ENCODE results near the gene CADM2.
"Not testable (repeated sequence)": the region's sequence is repeated elsewhere in the genome, so short reads cannot be mapped to it uniquely, and the experiment has no call there.

CADM2 gene

GRCh38 chr3:85074003-85074402, 115.2 kb downstream of the CADM2 start:
- DNase-seq (ENCODE audit: low read depth in 4 of 4, low spot score in 1 of 4), result no peak

GRCh38 chr3:85075663-85076062, 116.9 kb downstream of the CADM2 start:
- no peak for DNase-seq (ENCODE audit: low read depth in 4 of 4, low spot score in 1 of 4)

- DNase-seq (ENCODE audit: low read depth in 4 of 4, low spot score in 1 of 4), result no peak
Measured at GRCh38 chr3:85077018-85077417, 118.2 kb downstream of the CADM2 start.

GRCh38 chr3:85081191-85081906, 122.6 kb downstream of the CADM2 start:
- no peak for DNase-seq (ENCODE audit: low read depth in 4 of 4, low spot score in 1 of 4)

- DNase-seq (ENCODE audit: low read depth in 4 of 4, low spot score in 1 of 4), result no peak
Measured at GRCh38 chr3:85090495-85090894, 131.7 kb downstream of the CADM2 start.

GRCh38 chr3:85100316-85100715, 141.5 kb downstream of the CADM2 start:
- DNase-seq (ENCODE audit: low read depth in 4 of 4, low spot score in 1 of 4), result no peak

- no peak for DNase-seq (ENCODE audit: low read depth in 4 of 4, low spot score in 1 of 4)
Measured at GRCh38 chr3:85102781-85103180, 144.0 kb downstream of the CADM2 start.

- no peak for DNase-seq (ENCODE audit: low read depth in 4 of 4, low spot score in 1 of 4)
Measured at GRCh38 chr3:85110393-85110792, 151.6 kb downstream of the CADM2 start.

- no peak for DNase-seq (ENCODE audit: low read depth in 4 of 4, low spot score in 1 of 4)
Measured at GRCh38 chr3:85120879-85121278, 162.1 kb downstream of the CADM2 start.

GRCh38 chr3:85132864-85133263, 174.1 kb downstream of the CADM2 start:
- DNase-seq (ENCODE audit: low read depth in 4 of 4, low spot score in 1 of 4), result not testable (repeated sequence)

GRCh38 chr3:85133691-85134420, 175.1 kb downstream of the CADM2 start:
- not testable (repeated sequence) for DNase-seq (ENCODE audit: low read depth in 4 of 4, low spot score in 1 of 4)

GRCh38 chr3:85142626-85143025, 183.8 kb downstream of the CADM2 start:
- DNase-seq (ENCODE audit: low read depth in 4 of 4, low spot score in 1 of 4), result no peak

- no peak for DNase-seq (ENCODE audit: low read depth in 4 of 4, low spot score in 1 of 4)
Measured at GRCh38 chr3:85148036-85148435, 189.2 kb downstream of the CADM2 start.

GRCh38 chr3:85151555-85151954, 192.8 kb downstream of the CADM2 start:
- no peak for DNase-seq (ENCODE audit: low read depth in 4 of 4, low spot score in 1 of 4)

- DNase-seq (ENCODE audit: low read depth in 4 of 4, low spot score in 1 of 4), result not testable (repeated sequence)
Measured at GRCh38 chr3:85153279-85153678, 194.5 kb downstream of the CADM2 start.

- no peak for DNase-seq (ENCODE audit: low read depth in 4 of 4, low spot score in 1 of 4)
Measured at GRCh38 chr3:85159376-85159775, 200.6 kb downstream of the CADM2 start.

- DNase-seq (ENCODE audit: low read depth in 4 of 4, low spot score in 1 of 4), result no peak
Measured at GRCh38 chr3:85161544-85161943, 202.8 kb downstream of the CADM2 start.

- DNase-seq (ENCODE audit: low read depth in 4 of 4, low spot score in 1 of 4), result no peak
Measured at GRCh38 chr3:85162905-85163304, 204.1 kb downstream of the CADM2 start.

- no peak for DNase-seq (ENCODE audit: low read depth in 4 of 4, low spot score in 1 of 4)
Measured at GRCh38 chr3:85164436-85164835, 205.6 kb downstream of the CADM2 start.

- no peak for DNase-seq (ENCODE audit: low read depth in 4 of 4, low spot score in 1 of 4)
Measured at GRCh38 chr3:85167576-85167975, 208.8 kb downstream of the CADM2 start.

GRCh38 chr3:85170646-85171045, 211.9 kb downstream of the CADM2 start:
- DNase-seq (ENCODE audit: low read depth in 4 of 4, low spot score in 1 of 4), result no peak

GRCh38 chr3:85171976-85172375, 213.2 kb downstream of the CADM2 start:
- DNase-seq (ENCODE audit: low read depth in 4 of 4, low spot score in 1 of 4), result no peak

GRCh38 chr3:85176799-85177198, 218.0 kb downstream of the CADM2 start:
- DNase-seq (ENCODE audit: low read depth in 4 of 4, low spot score in 1 of 4), result no peak

Data from stimulated activated CD4-positive, alpha-beta T cell treated with anti-CD3 and anti-CD28 coated beads, Interleukin-1b, Interleukin-23, amount 100 ng/mL, for 24 hours (primary cell).